ENCODE data around the gene PDPK1.
"Not testable (repeated sequence)": the region's sequence is repeated elsewhere in the genome, so short reads cannot be mapped to it uniquely, and the experiment has no call there.

PDPK1 gene

GRCh38 chr16:2550283-2550878 lies 12.6 kb downstream of the PDPK1 start:
- H3K27me3 ChIP-seq (ENCODE audit: control insufficient read depth, insufficient read depth, low read length, poor library complexity, severe bottlenecking); H3K27ac ChIP-seq (ENCODE audit: insufficient read depth, low read depth, low read length, poor library complexity, severe bottlenecking); H3K36me3 ChIP-seq (ENCODE audit: control insufficient read depth, insufficient read depth, low read length); H3K9me3 ChIP-seq (ENCODE audit: control insufficient read depth, low read length); H3K4me3 ChIP-seq (ENCODE audit: insufficient read depth, low read depth, low read length); H3K4me1 ChIP-seq (ENCODE audit: control insufficient read depth, insufficient read depth, low read length): not testable (repeated sequence)
- no CpG with 5 or more reads among the region's 14 CpGs for WGBS, 2 experiments

- H3K27me3 ChIP-seq (ENCODE audit: control insufficient read depth, insufficient read depth, low read length, poor library complexity, severe bottlenecking); H3K4me3 ChIP-seq (ENCODE audit: insufficient read depth, low read depth, low read length); H3K9me3 ChIP-seq (ENCODE audit: control insufficient read depth, low read length); H3K27ac ChIP-seq (ENCODE audit: insufficient read depth, low read depth, low read length, poor library complexity, severe bottlenecking); H3K36me3 ChIP-seq (ENCODE audit: control insufficient read depth, insufficient read depth, low read length); H3K4me1 ChIP-seq (ENCODE audit: control insufficient read depth, insufficient read depth, low read length): not testable (repeated sequence)
- 62 to 67% methylated on average over 10 to 12 of the region's 17 CpGs for WGBS, 2 experiments
These were observed 13.6 kb downstream of the PDPK1 start for GRCh38 chr16:2551420-2551889.

- H3K27ac ChIP-seq (ENCODE audit: insufficient read depth, low read depth, low read length, poor library complexity, severe bottlenecking); H3K9me3 ChIP-seq (ENCODE audit: control insufficient read depth, low read length); H3K27me3 ChIP-seq (ENCODE audit: control insufficient read depth, insufficient read depth, low read length, poor library complexity, severe bottlenecking); H3K4me1 ChIP-seq (ENCODE audit: control insufficient read depth, insufficient read depth, low read length); H3K4me3 ChIP-seq (ENCODE audit: insufficient read depth, low read depth, low read length); H3K36me3 ChIP-seq (ENCODE audit: control insufficient read depth, insufficient read depth, low read length): not testable (repeated sequence)
- no CpG with 5 or more reads among the region's 13 CpGs for WGBS, 2 experiments
These were observed 17.0 kb downstream of the PDPK1 start for GRCh38 chr16:2554709-2555425.

GRCh38 chr16:2557150-2557549 lies 19.3 kb downstream of the PDPK1 start:
- not testable (repeated sequence) for H3K4me3 ChIP-seq (ENCODE audit: insufficient read depth, low read depth, low read length); H3K9me3 ChIP-seq (ENCODE audit: control insufficient read depth, low read length); H3K36me3 ChIP-seq (ENCODE audit: control insufficient read depth, insufficient read depth, low read length); H3K4me1 ChIP-seq (ENCODE audit: control insufficient read depth, insufficient read depth, low read length); H3K27ac ChIP-seq (ENCODE audit: insufficient read depth, low read depth, low read length, poor library complexity, severe bottlenecking); H3K27me3 ChIP-seq (ENCODE audit: control insufficient read depth, insufficient read depth, low read length, poor library complexity, severe bottlenecking)
- WGBS, 2 experiments: no CpG with 5 or more reads among the region's 15 CpGs

- H3K36me3 ChIP-seq (ENCODE audit: control insufficient read depth, insufficient read depth, low read length); H3K27ac ChIP-seq (ENCODE audit: insufficient read depth, low read depth, low read length, poor library complexity, severe bottlenecking); H3K27me3 ChIP-seq (ENCODE audit: control insufficient read depth, insufficient read depth, low read length, poor library complexity, severe bottlenecking); H3K9me3 ChIP-seq (ENCODE audit: control insufficient read depth, low read length); H3K4me1 ChIP-seq (ENCODE audit: control insufficient read depth, insufficient read depth, low read length); H3K4me3 ChIP-seq (ENCODE audit: insufficient read depth, low read depth, low read length): not testable (repeated sequence)
- 92% methylated on average over 7 to 8 of the region's 17 CpGs for WGBS, 2 experiments
These were observed 22.4 kb downstream of the PDPK1 start for GRCh38 chr16:2560131-2560797.

GRCh38 chr16:2560798-2561133 lies 22.9 kb downstream of the PDPK1 start:
- H3K4me3 ChIP-seq (ENCODE audit: insufficient read depth, low read depth, low read length); H3K27me3 ChIP-seq (ENCODE audit: control insufficient read depth, insufficient read depth, low read length, poor library complexity, severe bottlenecking); H3K4me1 ChIP-seq (ENCODE audit: control insufficient read depth, insufficient read depth, low read length); H3K9me3 ChIP-seq (ENCODE audit: control insufficient read depth, low read length); H3K36me3 ChIP-seq (ENCODE audit: control insufficient read depth, insufficient read depth, low read length); H3K27ac ChIP-seq (ENCODE audit: insufficient read depth, low read depth, low read length, poor library complexity, severe bottlenecking): not testable (repeated sequence)
- 13% methylated on average over 2 of the region's 4 CpGs; no CpG with 5 or more reads in 1 of the 2 experiments for WGBS, 2 experiments

GRCh38 chr16:2567506-2567905 lies 29.7 kb downstream of the PDPK1 start:
- no CpG with 5 or more reads among the region's 6 CpGs for WGBS, 2 experiments
- not testable (repeated sequence) for H3K4me3 ChIP-seq (ENCODE audit: insufficient read depth, low read depth, low read length); H3K36me3 ChIP-seq (ENCODE audit: control insufficient read depth, insufficient read depth, low read length); H3K27me3 ChIP-seq (ENCODE audit: control insufficient read depth, insufficient read depth, low read length, poor library complexity, severe bottlenecking); H3K9me3 ChIP-seq (ENCODE audit: control insufficient read depth, low read length); H3K4me1 ChIP-seq (ENCODE audit: control insufficient read depth, insufficient read depth, low read length); H3K27ac ChIP-seq (ENCODE audit: insufficient read depth, low read depth, low read length, poor library complexity, severe bottlenecking)

GRCh38 chr16:2568573-2568972 lies 30.8 kb downstream of the PDPK1 start:
- H3K9me3 ChIP-seq (ENCODE audit: control insufficient read depth, low read length); H3K4me1 ChIP-seq (ENCODE audit: control insufficient read depth, insufficient read depth, low read length); H3K36me3 ChIP-seq (ENCODE audit: control insufficient read depth, insufficient read depth, low read length); H3K27ac ChIP-seq (ENCODE audit: insufficient read depth, low read depth, low read length, poor library complexity, severe bottlenecking); H3K27me3 ChIP-seq (ENCODE audit: control insufficient read depth, insufficient read depth, low read length, poor library complexity, severe bottlenecking); H3K4me3 ChIP-seq (ENCODE audit: insufficient read depth, low read depth, low read length): not testable (repeated sequence)
- no CpG with 5 or more reads among the region's 11 CpGs for WGBS, 2 experiments

GRCh38 chr16:2572704-2573103 lies 34.9 kb downstream of the PDPK1 start:
- H3K36me3 ChIP-seq (ENCODE audit: control insufficient read depth, insufficient read depth, low read length); H3K9me3 ChIP-seq (ENCODE audit: control insufficient read depth, low read length); H3K4me3 ChIP-seq (ENCODE audit: insufficient read depth, low read depth, low read length); H3K27me3 ChIP-seq (ENCODE audit: control insufficient read depth, insufficient read depth, low read length, poor library complexity, severe bottlenecking); H3K4me1 ChIP-seq (ENCODE audit: control insufficient read depth, insufficient read depth, low read length); H3K27ac ChIP-seq (ENCODE audit: insufficient read depth, low read depth, low read length, poor library complexity, severe bottlenecking): not testable (repeated sequence)
- WGBS, 2 experiments: no CpG with 5 or more reads among the region's 6 CpGs

- H3K27me3 ChIP-seq (ENCODE audit: control insufficient read depth, insufficient read depth, low read length, poor library complexity, severe bottlenecking); H3K9me3 ChIP-seq (ENCODE audit: control insufficient read depth, low read length): not testable (repeated sequence)
These were observed 38.0 kb downstream of the PDPK1 start for GRCh38 chr16:2575839-2576238.

More at GRCh38 chr16:2575839-2576238, 38.0 kb downstream of the PDPK1 start:
- H3K27ac ChIP-seq (ENCODE audit: insufficient read depth, low read depth, low read length, poor library complexity, severe bottlenecking); H3K36me3 ChIP-seq (ENCODE audit: control insufficient read depth, insufficient read depth, low read length); H3K4me3 ChIP-seq (ENCODE audit: insufficient read depth, low read depth, low read length); H3K4me1 ChIP-seq (ENCODE audit: control insufficient read depth, insufficient read depth, low read length): not testable (repeated sequence)
- WGBS, 2 experiments: 97 to 98% methylated on average over 7 to 9 of the region's 21 CpGs
